PC-3 (cell line): Measurements from ENCODE around the gene RAET1E. TPM values are rescaled to one million over a fixed set of nuclear protein-coding genes. Genes with fewer than 3 reads are reported as not detected.

Experiments used
- ATAC-seq: fragments of 200-7000 bp; cut with Tn5 transposase; 2 replicates; pipeline ENCODE4 v1.9.1; 2020; ENCODE audit warnings: mild to moderate bottlenecking, moderate library complexity
- BruUV-seq: library from RNA; stranded (reverse); fragments of 400-500 nt; replicated peaks from 2 replicates; lab custom pipeline; 2021; lab: Mats Ljungman, UMichigan
- CTCF ChIA-PET: fragments of 300-600 bp; sonication (Branson Sonifier 250); formaldehyde crosslinking; loops from one replicate; lab custom pipeline; 2022; ENCODE audit warnings: antibody characterized with exemption; lab: Charles Lee
- POLR2A ChIA-PET: fragments of 300-600 bp; sonication (Branson Sonifier 250); formaldehyde crosslinking; loops from one replicate; lab custom pipeline; 2022; ENCODE audit warnings: antibody characterized with exemption; ENCODE audit not compliant: unreplicated experiment; lab: Charles Lee
- DNase-seq: peaks from one replicate; pipeline ENCODE4 v3.0.0-alpha.2; 2015
- H2AFZ ChIP-seq: fragments of 300-600 bp; sonication (generic); 2 replicates; pipeline ENCODE4 v1.6.0; 2016; ENCODE audit warnings: antibody characterized with exemption, low read length
- H3F3A ChIP-seq: fragments of 300-600 bp; sonication (generic); one replicate; pipeline ENCODE4 v1.6.0; 2017; ENCODE audit warnings: antibody characterized with exemption, low read length, control low read depth, mild to moderate bottlenecking; ENCODE audit not compliant: unreplicated experiment
- H3K27ac ChIP-seq: fragments of 300-600 bp; sonication (generic); 2 replicates; pipeline ENCODE4 v1.5.1; 2016; ENCODE audit warnings: mild to moderate bottlenecking, low read length
- H3K27me3 ChIP-seq: fragments of 300-600 bp; sonication (generic); 2 replicates; pipeline ENCODE4 v1.6.1; 2016; ENCODE audit warnings: low read length, mixed read lengths
- H3K36me3 ChIP-seq: fragments of 300-600 bp; sonication (generic); 2 replicates; pipeline ENCODE4 v1.6.1; 2016; ENCODE audit warnings: low read depth, mixed run types, low read length, mixed read lengths
- H3K4me1 ChIP-seq: fragments of 300-600 bp; sonication (generic); 2 replicates; pipeline ENCODE4 v1.5.1; 2016; ENCODE audit warnings: low read length; ENCODE audit not compliant: insufficient read depth
- H3K4me2 ChIP-seq: fragments of 300-600 bp; sonication (generic); 2 replicates; pipeline ENCODE4 v1.6.0; 2016; ENCODE audit warnings: low read length
- H3K4me3 ChIP-seq: fragments of 300-600 bp; sonication (generic); 2 replicates; pipeline ENCODE4 v1.5.1; 2016; ENCODE audit warnings: mild to moderate bottlenecking, low read length, mixed read lengths
- H3K79me2 ChIP-seq: fragments of 300-600 bp; sonication (generic); 2 replicates; pipeline ENCODE4 v1.6.1; 2017; ENCODE audit warnings: low read length, mixed read lengths
- H3K9ac ChIP-seq: fragments of 300-600 bp; sonication (generic); 2 replicates; pipeline ENCODE4 v1.6.0; 2016; ENCODE audit warnings: mild to moderate bottlenecking, low read length
- H3K9me2 ChIP-seq: fragments of 300-600 bp; sonication (generic); replicated peaks from 2 replicates; pipeline ENCODE4 v1.6.1; 2016; ENCODE audit warnings: mixed run types, low read length, mixed read lengths
- H3K9me3 ChIP-seq: fragments of 300-600 bp; sonication (generic); 2 replicates; pipeline ENCODE4 v1.6.1; 2016; ENCODE audit warnings: low read length, mixed read lengths
- H4K20me1 ChIP-seq: fragments of 300-600 bp; sonication (generic); 2 replicates; pipeline ENCODE4 v1.6.1; 2016; ENCODE audit warnings: low read length, mixed read lengths
- CTCF ChIP-seq: fragments of 300-600 bp; sonication (generic); conservative IDR thresholded peaks from 2 replicates; pipeline ENCODE4 v1.5.1; 2017; ENCODE audit warnings: antibody characterized with exemption, low read depth, mild to moderate bottlenecking, low read length
- EZH2 ChIP-seq: fragments of 300-600 bp; sonication (generic); IDR thresholded peaks from one replicate; pipeline ENCODE4 v1.6.1; 2017; ENCODE audit warnings: antibody characterized with exemption, mild to moderate bottlenecking, low read length; ENCODE audit not compliant: unreplicated experiment
- EZH2phosphoT487 ChIP-seq: fragments of 300-600 bp; sonication (generic); IDR thresholded peaks from 2 replicates; pipeline ENCODE4 v1.6.1; 2018; ENCODE audit warnings: mild to moderate bottlenecking, antibody characterized with exemption, low read length, borderline replicate concordance
- intact Hi-C: fragments of 100-400 bp; cut with micrococcal nuclease; formaldehyde crosslinking; loops from 2 replicates; pipeline ENCODE4 v1.9.0; 2023
- total RNA-seq: library from RNA; depleted of rRNA; stranded (reverse); fragments of >200 nt; gene quantifications from 2 replicates; pipeline ENCODE4 v1.2.3, GENCODE V29; 2014

Gene RAET1E
- total RNA-seq, 1 experiment from 2014 or later: 0.40 TPM

- Histone ChIP-seq H4K20me1 (no peaks in the 10 kb centered on the region), H3K27ac (no peak overlapping the region), H3F3A (no peaks in the 10 kb centered on the region), H3K9me3 (no peaks in the 10 kb centered on the region), H3K9ac (no peak overlapping the region), H3K36me3 (no peaks in the 10 kb centered on the region), H3K4me3 (no peak overlapping the region), H3K9me2 (no peaks in the 10 kb centered on the region), H3K27me3 (no peaks in the 10 kb centered on the region), H3K79me2 (no peaks in the 10 kb centered on the region), H3K4me1 (no peaks in the 10 kb centered on the region), H3K4me2 (no peak overlapping the region), H2AFZ (no peak overlapping the region)
- no TSS peak for BruUV-seq
- DNase-seq (no peak), ATAC-seq (no peak)
- ChIA-PET POLR2A (no interaction called here), CTCF (no interaction called here)
- TF ChIP-seq EZH2phosphoT487: no peak
- no peak for TF ChIP-seq EZH2
- no peak for TF ChIP-seq CTCF
- intact Hi-C loops: no loop called here
Observed at GRCh38 chr6:149881860-149882259, 16.1 kb downstream of the RAET1E start.

GRCh38 chr6:149881066-149881766 is 16.7 kb downstream of the RAET1E start:
- BruUV-seq: no TSS peak
- TF ChIP-seq CTCF: no peak
- TF ChIP-seq EZH2phosphoT487: no peak
- no peak for TF ChIP-seq EZH2
- no peak overlapping the region for H3K27ac ChIP-seq

GRCh38 chr6:149877659-149878058 is 20.3 kb downstream of the RAET1E start:
- intact Hi-C loops: no loop called here
- no peak overlapping the region for H3K4me2 ChIP-seq
- H3K9me3 ChIP-seq: no peaks in the 10 kb centered on the region
- BruUV-seq: no TSS peak
- TF ChIP-seq EZH2phosphoT487 (no peak), CTCF (no peak), EZH2 (no peak)
- no peak overlapping the region for H3K4me3 ChIP-seq
- no peak overlapping the region for H2AFZ ChIP-seq
- no peaks in the 10 kb centered on the region for H3K27me3 ChIP-seq
- H3K36me3 ChIP-seq: no peaks in the 10 kb centered on the region
- H3K9me2 ChIP-seq: no peaks in the 10 kb centered on the region
- H3K9ac ChIP-seq: no peak overlapping the region
- no peaks in the 10 kb centered on the region for H3F3A ChIP-seq
- DNase-seq (no peak), ATAC-seq (no peak)
- no peaks in the 10 kb centered on the region for H4K20me1 ChIP-seq
- ChIA-PET POLR2A (no interaction called here), CTCF (no interaction called here)
- no peaks in the 10 kb centered on the region for H3K79me2 ChIP-seq
- H3K27ac ChIP-seq: no peak overlapping the region
- H3K4me1 ChIP-seq: no peaks in the 10 kb centered on the region

More at GRCh38 chr6:149881066-149881766, 16.7 kb downstream of the RAET1E start:
- no peaks in the 10 kb centered on the region for H3K36me3 ChIP-seq
- no peaks in the 10 kb centered on the region for H3K27me3 ChIP-seq
- H2AFZ ChIP-seq: no peak overlapping the region
- no peak overlapping the region for H3K4me2 ChIP-seq
- no peak for DNase-seq
- no peaks in the 10 kb centered on the region for H3F3A ChIP-seq
- no peaks in the 10 kb centered on the region for H3K9me3 ChIP-seq
- no peaks in the 10 kb centered on the region for H3K9me2 ChIP-seq
- no peaks in the 10 kb centered on the region for H4K20me1 ChIP-seq
- no peak overlapping the region for H3K9ac ChIP-seq
- no peak overlapping the region for H3K4me3 ChIP-seq
- no peaks in the 10 kb centered on the region for H3K4me1 ChIP-seq
- CTCF ChIA-PET: no interaction called here
- intact Hi-C loops: no loop called here
- ATAC-seq: no peak
- H3K79me2 ChIP-seq: no peaks in the 10 kb centered on the region
- POLR2A ChIA-PET: no interaction called here
